Osteoblast (primary cell): ENCODE data around the gene PPM1A. TPM values are rescaled to one million over a fixed set of nuclear protein-coding genes. Genes with fewer than 3 reads are reported as not detected.

Experiments used
- DNase-seq: peaks from one replicate; pipeline ENCODE4 v3.0.0; 2011; ENCODE audit warnings: low spot score, mixed read lengths; ENCODE audit not compliant: insufficient read length; ENCODE audit errors: missing footprints
- H2AFZ ChIP-seq: 2 replicates; pipeline ENCODE4 v1.6.0; 2011; ENCODE audit warnings: mild to moderate bottlenecking, low read length
- H3K27ac ChIP-seq: 2 replicates; pipeline ENCODE4 v1.5.1; 2011; ENCODE audit warnings: mild to moderate bottlenecking, low read depth, low read length, moderate library complexity
- H3K27me3 ChIP-seq: 2 replicates; pipeline ENCODE4 v1.6.0; 2012; ENCODE audit warnings: mild to moderate bottlenecking, control low read depth, inconsistent platforms, low read length, moderate library complexity; ENCODE audit not compliant: insufficient read depth
- H3K36me3 ChIP-seq: 2 replicates; pipeline ENCODE4 v1.5.1; 2011; ENCODE audit warnings: mild to moderate bottlenecking, low read length, control low read depth, moderate library complexity; ENCODE audit not compliant: insufficient read depth
- H3K4me1 ChIP-seq: 2 replicates; pipeline ENCODE4 v1.5.1; 2011; ENCODE audit warnings: mild to moderate bottlenecking, low read length, control low read depth, moderate library complexity; ENCODE audit not compliant: insufficient read depth
- H3K4me2 ChIP-seq: 2 replicates; pipeline ENCODE4 v1.6.0; 2011; ENCODE audit warnings: mild to moderate bottlenecking, low read length; ENCODE audit not compliant: insufficient read depth
- H3K4me3 ChIP-seq: fragments of 200-600 bp; sonication (generic); 3 replicates; pipeline ENCODE4 v1.5.1; 2012; ENCODE audit warnings: mild to moderate bottlenecking, low read length, inconsistent platforms; ENCODE audit not compliant: insufficient read depth
- H3K79me2 ChIP-seq: 2 replicates; pipeline ENCODE4 v1.6.0; 2012; ENCODE audit warnings: mild to moderate bottlenecking, low read length, control low read depth, inconsistent platforms; ENCODE audit not compliant: insufficient read depth
- H3K9me3 ChIP-seq: 2 replicates; pipeline ENCODE4 v1.5.1; 2011; ENCODE audit warnings: low read depth, low read length, control low read depth
- H4K20me1 ChIP-seq: 2 replicates; pipeline ENCODE4 v1.6.0; 2012; ENCODE audit warnings: mild to moderate bottlenecking, low read length, control low read depth; ENCODE audit not compliant: insufficient read depth
- CTCF ChIP-seq: IDR thresholded peaks from 2 replicates; pipeline ENCODE4 v1.5.1; 2011; ENCODE audit warnings: mild to moderate bottlenecking, low read depth, low read length, moderate library complexity; ENCODE audit errors: extremely low read depth
- total RNA-seq: library from RNA; depleted of rRNA; stranded (reverse); fragments of >200 nt; gene quantifications from 2 replicates; pipeline ENCODE4 v1.2.3, GENCODE V29; 2012

Gene PPM1A
- total RNA-seq, 1 donor: 36.6 TPM

- Histone ChIP-seq H3K27ac (no peak overlapping the region), H4K20me1 (peaks cover 64% of the 10 kb centered on the region)
- TF ChIP-seq CTCF: no peak
Measured at GRCh38 chr14:60257865-60258264, 8.8 kb downstream of the PPM1A start.

GRCh38 chr14:60265163-60265562 lies 16.1 kb downstream of the PPM1A start:
- Histone ChIP-seq H3K4me3 (no peak overlapping the region), H4K20me1 (peaks cover 43% of the 10 kb centered on the region), H3K27ac (no peak overlapping the region), H3K79me2 (peaks cover 78% of the 10 kb centered on the region), H3K36me3 (no peaks in the 10 kb centered on the region), H3K4me2 (no peak overlapping the region), H2AFZ (no peak overlapping the region), H3K27me3 (no peaks in the 10 kb centered on the region), H3K4me1 (no peaks in the 10 kb centered on the region), H3K9me3 (no peaks in the 10 kb centered on the region)
- no peak for TF ChIP-seq CTCF
- DNase-seq: no peak

More at GRCh38 chr14:60257865-60258264, 8.8 kb downstream of the PPM1A start:
- H3K4me1 ChIP-seq: no peaks in the 10 kb centered on the region
- H2AFZ ChIP-seq: no peak overlapping the region
- H3K27me3 ChIP-seq: no peaks in the 10 kb centered on the region
- no peaks in the 10 kb centered on the region for H3K9me3 ChIP-seq
- no peak for DNase-seq
- H3K4me2 ChIP-seq: no peak overlapping the region
- H3K36me3 ChIP-seq: no peaks in the 10 kb centered on the region
- H3K4me3 ChIP-seq: no peak overlapping the region
- H3K79me2 ChIP-seq: peaks cover 93% of the 10 kb centered on the region

- no peak overlapping the region for H3K4me3 ChIP-seq
- no peaks in the 10 kb centered on the region for H3K27me3 ChIP-seq
- H3K36me3 ChIP-seq: no peaks in the 10 kb centered on the region
- H4K20me1 ChIP-seq: peaks cover 40% of the 10 kb centered on the region
- TF ChIP-seq CTCF: peak; percentile 68
- no peak overlapping the region for H2AFZ ChIP-seq
- no peaks in the 10 kb centered on the region for H3K4me1 ChIP-seq
- peaks cover 76% of the 10 kb centered on the region for H3K79me2 ChIP-seq
- no peaks in the 10 kb centered on the region for H3K9me3 ChIP-seq
- no peak for DNase-seq
- no peak overlapping the region for H3K27ac ChIP-seq
- H3K4me2 ChIP-seq: no peak overlapping the region
Measured at GRCh38 chr14:60266021-60266937, 17.3 kb downstream of the PPM1A start.

GRCh38 chr14:60272177-60272576 lies 23.2 kb downstream of the PPM1A start:
- Histone ChIP-seq H2AFZ (no peak overlapping the region), H3K79me2 (peaks cover 87% of the 10 kb centered on the region), H3K4me3 (no peak overlapping the region), H3K4me1 (no peaks in the 10 kb centered on the region), H3K27ac (no peak overlapping the region), H3K9me3 (no peaks in the 10 kb centered on the region), H4K20me1 (peaks cover 52% of the 10 kb centered on the region), H3K36me3 (no peaks in the 10 kb centered on the region), H3K4me2 (no peak overlapping the region), H3K27me3 (no peaks in the 10 kb centered on the region)
- no peak for DNase-seq
- TF ChIP-seq CTCF: no peak
